ENCODE data around the gene GDF10.

Gene GDF10

GRCh38 chr10:47311932-47312662 is 12.1 kb downstream of the GDF10 start (continued):
- TF ChIP-seq, protein P1, sequence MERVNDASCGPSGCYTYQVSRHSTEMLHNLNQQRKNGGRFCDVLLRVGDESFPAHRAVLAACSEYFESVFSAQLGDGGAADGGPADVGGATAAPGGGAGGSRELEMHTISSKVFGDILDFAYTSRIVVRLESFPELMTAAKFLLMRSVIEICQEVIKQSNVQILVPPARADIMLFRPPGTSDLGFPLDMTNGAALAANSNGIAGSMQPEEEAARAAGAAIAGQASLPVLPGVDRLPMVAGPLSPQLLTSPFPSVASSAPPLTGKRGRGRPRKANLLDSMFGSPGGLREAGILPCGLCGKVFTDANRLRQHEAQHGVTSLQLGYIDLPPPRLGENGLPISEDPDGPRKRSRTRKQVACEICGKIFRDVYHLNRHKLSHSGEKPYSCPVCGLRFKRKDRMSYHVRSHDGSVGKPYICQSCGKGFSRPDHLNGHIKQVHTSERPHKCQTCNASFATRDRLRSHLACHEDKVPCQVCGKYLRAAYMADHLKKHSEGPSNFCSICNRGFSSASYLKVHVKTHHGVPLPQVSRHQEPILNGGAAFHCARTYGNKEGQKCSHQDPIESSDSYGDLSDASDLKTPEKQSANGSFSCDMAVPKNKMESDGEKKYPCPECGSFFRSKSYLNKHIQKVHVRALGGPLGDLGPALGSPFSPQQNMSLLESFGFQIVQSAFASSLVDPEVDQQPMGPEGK (tag by site-specific recombination; IDR thresholded peaks at IDR 0.05): peak; percentile 37; the same call in 1 of the 2 replicates
- TF ChIP-seq HOXD13 (CRISPR knock-in tag; IDR thresholded peaks at IDR 0.05; ENCODE audit: borderline replicate concordance): no peak
- TF ChIP-seq ZNF707 (tag by site-specific recombination; IDR thresholded peaks at IDR 0.05): no peak
- TF ChIP-seq TCF7L2 (IDR thresholded peaks at IDR 0.05; ENCODE audit: borderline replicate concordance, low read depth, low read length): no peak

GRCh38 chr10:47312663-47312995 is 12.6 kb downstream of the GDF10 start:
- Histone ChIP-seq H3K4me1 (ENCODE audit: control insufficient read depth, insufficient read depth, low read length) (no peaks in the 10 kb centered on the region), H3K27ac (ENCODE audit: extremely low read depth, low read depth, low read length) (no peak overlapping the region), H3K36me3 (ENCODE audit: control insufficient read depth in 2 of 2, insufficient read depth in 1 of 2, low read length in 2 of 2) (no peaks in the 10 kb centered on the region), H3K4me3 (ENCODE audit: low read depth, low read length) (no peak overlapping the region), H3K9me3 (ENCODE audit: control insufficient read depth, insufficient read depth, low read depth, low read length) (no peaks in the 10 kb centered on the region)
- CTCF ChIA-PET: interaction anchor here (0.6 to 8.1 kb wide), 23 partner anchors 8 to 318 kb away, joined by 3 to 131 read pairs (median 4); no protein-coding TSS in a partner anchor
- POLR2A ChIA-PET: no interaction called here
- TF ChIP-seq, protein P2, sequence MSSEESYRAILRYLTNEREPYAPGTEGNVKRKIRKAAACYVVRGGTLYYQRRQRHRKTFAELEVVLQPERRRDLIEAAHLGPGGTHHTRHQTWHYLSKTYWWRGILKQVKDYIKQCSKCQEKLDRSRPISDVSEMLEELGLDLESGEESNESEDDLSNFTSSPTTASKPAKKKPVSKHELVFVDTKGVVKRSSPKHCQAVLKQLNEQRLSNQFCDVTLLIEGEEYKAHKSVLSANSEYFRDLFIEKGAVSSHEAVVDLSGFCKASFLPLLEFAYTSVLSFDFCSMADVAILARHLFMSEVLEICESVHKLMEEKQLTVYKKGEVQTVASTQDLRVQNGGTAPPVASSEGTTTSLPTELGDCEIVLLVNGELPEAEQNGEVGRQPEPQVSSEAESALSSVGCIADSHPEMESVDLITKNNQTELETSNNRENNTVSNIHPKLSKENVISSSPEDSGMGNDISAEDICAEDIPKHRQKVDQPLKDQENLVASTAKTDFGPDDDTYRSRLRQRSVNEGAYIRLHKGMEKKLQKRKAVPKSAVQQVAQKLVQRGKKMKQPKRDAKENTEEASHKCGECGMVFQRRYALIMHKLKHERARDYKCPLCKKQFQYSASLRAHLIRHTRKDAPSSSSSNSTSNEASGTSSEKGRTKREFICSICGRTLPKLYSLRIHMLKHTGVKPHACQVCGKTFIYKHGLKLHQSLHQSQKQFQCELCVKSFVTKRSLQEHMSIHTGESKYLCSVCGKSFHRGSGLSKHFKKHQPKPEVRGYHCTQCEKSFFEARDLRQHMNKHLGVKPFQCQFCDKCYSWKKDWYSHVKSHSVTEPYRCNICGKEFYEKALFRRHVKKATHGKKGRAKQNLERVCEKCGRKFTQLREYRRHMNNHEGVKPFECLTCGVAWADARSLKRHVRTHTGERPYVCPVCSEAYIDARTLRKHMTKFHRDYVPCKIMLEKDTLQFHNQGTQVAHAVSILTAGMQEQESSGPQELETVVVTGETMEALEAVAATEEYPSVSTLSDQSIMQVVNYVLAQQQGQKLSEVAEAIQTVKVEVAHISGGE (tag by site-specific recombination; conservative IDR thresholded peaks at IDR 0.05; ENCODE audit: low read depth): no peak
- TF ChIP-seq ZNF391 (tag by site-specific recombination; IDR thresholded peaks at IDR 0.05; ENCODE audit: borderline replicate concordance, low read depth) (no peak), ZNF26 (tag by site-specific recombination; IDR thresholded peaks at IDR 0.05) (no peak), ZNF148 (tag by site-specific recombination; IDR thresholded peaks at IDR 0.05; ENCODE audit: borderline replicate concordance) (no peak), TRIM28 (IDR thresholded peaks at IDR 0.05; ENCODE audit: borderline replicate concordance, low read length) (no peak)

GRCh38 chr10:47314416-47314970 is 14.5 kb downstream of the GDF10 start:
- no peak for TF ChIP-seq ZNF223 (tag by site-specific recombination; IDR thresholded peaks at IDR 0.05)
- TF ChIP-seq YY2 (tag by site-specific recombination; IDR thresholded peaks at IDR 0.05): no peak
- no peak for TF ChIP-seq ZFHX2 (tag by site-specific recombination; conservative IDR thresholded peaks at IDR 0.05)
- TF ChIP-seq FEZF1 (tag by site-specific recombination; IDR thresholded peaks at IDR 0.05): no peak
- no peak for TF ChIP-seq HOXA7 (CRISPR knock-in tag; IDR thresholded peaks at IDR 0.05; ENCODE audit: borderline replicate concordance)
- no peak for TF ChIP-seq ZNF530 (tag by site-specific recombination; IDR thresholded peaks at IDR 0.05; ENCODE audit: low read depth)
- no peak for TF ChIP-seq ZNF157 (tag by site-specific recombination; IDR thresholded peaks at IDR 0.05)
- TF ChIP-seq ZNF274 (IDR thresholded peaks at IDR 0.05; ENCODE audit: low read length): no peak
- no peak for TF ChIP-seq ZNF274 (tag by site-specific recombination; IDR thresholded peaks at IDR 0.05; ENCODE audit: borderline replicate concordance)
- TF ChIP-seq ZNF660 (tag by site-specific recombination; IDR thresholded peaks at IDR 0.05): no peak
- TF ChIP-seq EGR2 (tag by site-specific recombination; IDR thresholded peaks at IDR 0.05; ENCODE audit: low read depth): no peak
- TF ChIP-seq ZNF10 (tag by site-specific recombination; IDR thresholded peaks at IDR 0.05): no peak
- TF ChIP-seq ZBTB48 (tag by site-specific recombination; IDR thresholded peaks at IDR 0.05): no peak
- no peak for TF ChIP-seq ZNF138 (tag by site-specific recombination; IDR thresholded peaks at IDR 0.05; ENCODE audit: borderline replicate concordance)
- H3K27ac ChIP-seq (ENCODE audit: extremely low read depth, low read depth, low read length): no peak overlapping the region
- H3K9me3 ChIP-seq (ENCODE audit: control insufficient read depth, insufficient read depth, low read depth, low read length): no peaks in the 10 kb centered on the region
- POLR2A ChIA-PET: no interaction called here
- CTCF ChIA-PET: interaction anchor here (0.9 to 8.1 kb wide), 6 partner anchors 9 to 320 kb away, joined by 3 to 131 read pairs (median 22); no protein-coding TSS in a partner anchor
- no peaks in the 10 kb centered on the region for H3K4me1 ChIP-seq (ENCODE audit: control insufficient read depth, insufficient read depth, low read length)
- H3K4me3 ChIP-seq (ENCODE audit: low read depth, low read length): no peak overlapping the region
- no peaks in the 10 kb centered on the region for H3K36me3 ChIP-seq (ENCODE audit: control insufficient read depth in 2 of 2, insufficient read depth in 1 of 2, low read length in 2 of 2)
